Ovary (tissue), 9 donors: ENCODE results near the gene TACR2. TPM values are rescaled to one million over a fixed set of nuclear protein-coding genes. Genes with fewer than 3 reads are reported as not detected.

Source experiments
- DNase-seq, 5 donors: peaks; one replicate each; pipeline ENCODE4 v3.0.0-alpha.2; 2019 to 2020
- H3K27ac ChIP-seq, 2 donors: fragments of 200-600 bp; one replicate each; pipeline versions ENCODE4 v1.5.1 to v1.8.0; 2019 to 2022
- H3K27me3 ChIP-seq: fragments of 200-600 bp; one replicate; pipeline ENCODE4 v1.8.0; 2022
- H3K36me3 ChIP-seq: fragments of 200-600 bp; sonication (generic); one replicate; pipeline ENCODE4 v1.5.1; 2019
- H3K4me1 ChIP-seq: one replicate; pipeline ENCODE4 v1.8.1; 2013; ENCODE audit warnings: mild to moderate bottlenecking, moderate library complexity; ENCODE audit not compliant: insufficient read depth
- H3K4me3 ChIP-seq: fragments of 200-600 bp; sonication (generic); one replicate; pipeline ENCODE4 v1.5.1; 2017
- H3K9me3 ChIP-seq, 2 donors: fragments of 200-600 bp in 1 of 2; sonication (generic) in 1 of 2; one replicate each; pipeline versions ENCODE4 v1.5.1 to v1.8.1; 2013 to 2019; ENCODE audit warnings: mild to moderate bottlenecking in 1 of 2, moderate library complexity in 1 of 2
- CTCF ChIP-seq, 3 donors: fragments of 450-650 bp in 2 of 3; fragments of 200-600 bp in 1 of 3; IDR thresholded peaks; one replicate each; pipeline versions ENCODE4 v1.5.1 to v1.8.0; 2016 to 2022; ENCODE audit warnings: antibody characterized with exemption in 3 of 3, mild to moderate bottlenecking in 1 of 3
- EP300 ChIP-seq: sonication (generic); formaldehyde crosslinking; IDR thresholded peaks from one replicate; pipeline ENCODE4 v1.6.1; 2017; ENCODE audit warnings: antibody characterized with exemption
- POLR2A ChIP-seq: fragments of 450-650 bp; IDR thresholded peaks from one replicate; pipeline ENCODE4 v1.6.1; 2017; ENCODE audit warnings: antibody characterized with exemption, mild to moderate bottlenecking, moderate library complexity
- WGBS, 3 donors: extraction: QIAGEN DNeasy Blood & Tissue Kit in 1 of 3; methylation state at CpG; one replicate each; pipeline versions ENCODE4 v1.1.5 to v1.1.7; 2013 to 2017; 5-methylcytosine and 5-hydroxymethylcytosine counted together
- intact Hi-C, 4 donors: fragments of 100-400 bp; cut with DNase I; formaldehyde crosslinking; loops; one replicate each; pipeline versions ENCODE4 v1.11.0 to v1.15.1; 2022 to 2023
- polyA plus RNA-seq, 2 donors: library from polyadenylated mRNA; stranded (reverse); fragments of 200-250 nt in 1 of 2; fragments of 350-450 nt in 1 of 2; fragmentation: Illumina TruSeq in 1 of 2; extraction: RNeasy Lipid Tissue Mini Kit (QIAGEN cat#74804) in 1 of 2; gene quantifications; one replicate each; pipeline ENCODE4 v1.2.3, GENCODE V29; 2013 to 2014
- total RNA-seq, 7 donors: library from RNA; depleted of rRNA in 2 of 7; stranded (reverse); fragments of >200 nt in 2 of 7; fragmentation: NEBNext Ultra II Directional in 3 of 7; extraction: Animal tissue kit (Norgen Biotek cat#: 25700) in 3 of 7; gene quantifications; one replicate each; pipeline versions ENCODE4 v1.1.0 to v1.2.4, GENCODE V29; 2016 to 2023
- donor health status: DM: no; HTN: no; CAD: no; lungs with moderate emphysema.
- donor health status: DM: no; HTN: no; CAD: no.
- donor health status: Bipolar disorder and iron deficiency.
- donor health status: DM: yes; HTN: yes; CAD: no.
- donor health status: DM: no; HTN: no; CAD: no.
- donor health status: DM: yes; HTN: yes; CAD: no.

Gene TACR2
- total and polyA plus RNA-seq, 9 donors: 1.0 to 6.2 (median 2.2) TPM

DNA sequence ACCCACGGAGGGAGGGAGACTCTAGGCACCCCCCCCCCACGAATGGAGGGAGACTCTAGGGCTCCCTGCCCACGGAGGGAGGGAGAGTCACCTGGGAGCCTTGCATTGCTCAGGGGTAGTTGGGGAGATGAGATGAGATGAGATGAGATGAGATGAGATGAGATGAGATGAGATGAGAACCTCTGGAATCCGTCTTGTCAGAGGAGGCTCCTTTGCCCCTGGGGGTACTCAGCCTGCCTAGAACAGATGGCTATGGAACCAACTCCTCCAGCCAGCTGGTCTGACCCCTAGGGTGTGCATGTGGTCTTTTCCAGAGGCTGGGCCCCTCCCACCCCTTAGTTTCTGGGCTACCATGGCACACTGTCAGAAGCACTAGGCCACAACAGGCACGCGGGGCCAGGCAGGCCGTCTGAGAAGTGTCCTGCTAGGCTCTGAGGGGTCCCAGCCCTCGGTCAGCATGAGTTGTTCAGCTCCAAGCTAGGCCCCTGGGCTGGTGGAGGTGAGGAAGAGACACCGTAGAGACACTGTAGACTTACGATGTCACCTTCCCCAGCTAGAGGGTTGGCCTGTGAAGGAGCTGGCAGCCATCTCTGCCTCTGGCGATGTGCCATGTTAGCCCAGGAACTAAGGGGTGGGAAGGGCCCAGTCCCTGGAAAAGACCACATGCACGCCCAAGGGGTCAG, 43.3 kb upstream of the TACR2 start:
- no peaks in the 10 kb centered on the region for H3K4me1 ChIP-seq
- intact Hi-C loops: no loop called here
- no peaks in the 10 kb centered on the region for H3K9me3 ChIP-seq
- H3K27me3 ChIP-seq: no peaks in the 10 kb centered on the region
- 84 to 89% (median 87%) methylated on average over 11 to 12 of the region's 12 CpGs for whole genome bisulfite sequencing, 3 donors
- no peak for TF ChIP-seq POLR2A
- no peak for TF ChIP-seq EP300
- TF ChIP-seq CTCF (IDR thresholded peaks at IDR 0.05): no peak
- H3K4me3 ChIP-seq: no peak overlapping the region
- DNase-seq: no peak
- H3K36me3 ChIP-seq: no peaks in the 10 kb centered on the region
- H3K27ac ChIP-seq: no peak overlapping the region

DNA sequence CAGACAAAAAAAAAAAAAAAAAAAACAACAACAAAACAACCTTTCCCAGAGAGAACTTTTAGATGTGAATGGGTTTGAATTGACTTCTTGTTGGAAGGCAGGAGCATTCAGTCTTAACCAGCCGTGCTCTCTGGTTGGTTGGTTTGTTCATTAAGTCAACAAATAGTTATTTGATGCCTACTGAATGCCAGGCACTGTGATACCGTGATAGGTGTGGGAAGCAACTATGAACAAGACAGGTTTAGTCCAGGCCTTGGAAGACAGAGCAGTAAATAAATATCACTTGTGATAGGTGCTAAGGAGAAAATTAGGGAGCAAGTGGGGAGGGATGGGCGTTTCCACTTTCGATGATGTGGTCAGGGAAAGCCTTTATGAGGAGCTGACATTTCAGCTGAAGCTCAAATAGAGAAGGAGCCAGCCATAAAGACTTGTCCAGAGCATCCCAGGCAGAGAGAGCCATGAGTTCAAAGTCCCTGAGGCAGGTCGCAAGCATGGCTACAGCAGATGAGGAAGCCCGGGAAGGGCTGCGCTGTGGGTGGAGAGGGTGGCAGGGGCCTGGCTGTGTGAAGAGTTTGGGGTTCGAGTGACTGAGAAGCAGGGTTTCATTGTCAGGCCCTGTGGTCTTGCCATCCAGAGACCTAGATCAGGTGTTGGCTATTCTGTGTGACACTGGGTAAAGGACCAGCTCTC, 42.5 kb upstream of the TACR2 start:
- no peak for TF ChIP-seq EP300
- no peak for TF ChIP-seq POLR2A
- TF ChIP-seq CTCF (IDR thresholded peaks at IDR 0.05): no peak
- no peak overlapping the region for H3K27ac ChIP-seq
- intact Hi-C loops: no loop called here
- H3K36me3 ChIP-seq: no peaks in the 10 kb centered on the region
- H3K4me1 ChIP-seq: no peaks in the 10 kb centered on the region
- H3K27me3 ChIP-seq: no peaks in the 10 kb centered on the region
- 82 to 93% (median 87%) methylated on average over 8 of the region's 8 CpGs for whole genome bisulfite sequencing, 3 donors
- no peaks in the 10 kb centered on the region for H3K9me3 ChIP-seq
- no peak overlapping the region for H3K4me3 ChIP-seq
- no peak for DNase-seq

DNA sequence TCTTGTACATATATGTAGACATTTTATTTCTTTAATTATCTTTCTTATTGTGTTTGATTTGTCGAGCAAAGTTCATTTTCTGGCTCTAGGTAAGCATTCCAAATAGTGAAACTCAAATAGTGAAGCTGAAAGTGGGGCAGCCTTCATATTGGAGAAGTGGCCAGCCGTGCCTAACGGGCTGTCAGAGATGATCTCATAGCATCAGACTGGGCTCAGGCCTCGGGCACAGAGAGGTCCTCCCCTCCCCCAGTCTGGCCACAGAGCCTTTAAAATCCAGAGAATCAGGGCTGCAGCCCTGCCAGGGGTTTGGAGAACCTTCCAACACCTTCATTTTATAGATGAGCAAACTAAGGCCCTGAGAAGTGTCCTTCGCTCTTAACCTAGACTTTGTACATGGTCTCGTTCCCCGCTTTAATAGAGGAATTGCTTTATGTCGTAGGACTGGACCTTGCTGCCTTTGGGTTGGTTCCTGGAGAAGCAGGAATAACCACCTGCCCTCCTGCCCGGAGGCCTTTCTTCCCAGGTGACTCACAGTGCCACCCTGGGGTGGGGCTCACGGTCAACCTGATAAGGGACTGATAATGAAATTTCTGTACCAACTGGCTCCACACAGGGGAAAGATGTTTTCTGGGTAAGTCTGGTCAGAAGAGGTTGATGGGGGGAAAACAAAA, 41.8 kb upstream of the TACR2 start:
- no peak for DNase-seq
- H3K27me3 ChIP-seq: no peaks in the 10 kb centered on the region
- H3K9me3 ChIP-seq: no peaks in the 10 kb centered on the region
- no peaks in the 10 kb centered on the region for H3K4me1 ChIP-seq
- intact Hi-C loops: no loop called here
- WGBS, 3 donors: 75 to 83% (median 79%) methylated on average over 10 of the region's 10 CpGs
- no peak for TF ChIP-seq POLR2A
- TF ChIP-seq EP300: no peak
- no peak for TF ChIP-seq CTCF (IDR thresholded peaks at IDR 0.05)
- H3K36me3 ChIP-seq: no peaks in the 10 kb centered on the region
- no peak overlapping the region for H3K27ac ChIP-seq
- no peak overlapping the region for H3K4me3 ChIP-seq

- no peak for DNase-seq
- H3K27me3 ChIP-seq: no peaks in the 10 kb centered on the region
- intact Hi-C loops: no loop called here
- H3K9me3 ChIP-seq: no peaks in the 10 kb centered on the region
- no peaks in the 10 kb centered on the region for H3K36me3 ChIP-seq
- no peak overlapping the region for H3K27ac ChIP-seq
- H3K4me3 ChIP-seq: no peak overlapping the region
- no peaks in the 10 kb centered on the region for H3K4me1 ChIP-seq
- no peak for TF ChIP-seq CTCF (IDR thresholded peaks at IDR 0.05)
- no peak for TF ChIP-seq POLR2A
- TF ChIP-seq EP300: no peak
- WGBS, 3 donors: 64 to 68% (median 66%) methylated on average over 5 of the region's 5 CpGs
Measured at GRCh38 chr10:69457771-69458237, 41.1 kb upstream of the TACR2 start.
